ENCODE results near the gene TMEM272. TPM values are rescaled to one million over a fixed set of nuclear protein-coding genes. Genes with fewer than 3 reads are reported as not detected.

The TMEM272 gene
- total and polyA plus RNA-seq, 2 of the 13 experiments (the other 11 are each of a cell fraction or from before 2014, with no cell fraction given): 0.37 to 0.62 TPM

GRCh38 chr13:51803422-51804294 lies 41.3 kb downstream of the TMEM272 start, which contains the start of gene DHRS12 (continued):
- no peak for TF ChIP-seq ARID3A (IDR thresholded peaks at IDR 0.05; ENCODE audit: low read depth, low read length)
- TF ChIP-seq IKZF4 (CRISPR knock-in tag; IDR thresholded peaks at IDR 0.05; ENCODE audit: borderline replicate concordance, low read depth, not compliant biosample characterization): peak; percentile 82
- peak; percentile 6; the same call in 1 of the 2 replicates for TF ChIP-seq ZNF205 (CRISPR knock-in tag; IDR thresholded peaks at IDR 0.05)
- no peak for TF ChIP-seq SIX1 (CRISPR knock-in tag; IDR thresholded peaks at IDR 0.05; ENCODE audit: borderline replicate concordance)
- TF ChIP-seq SMAD3 (CRISPR knock-in tag; IDR thresholded peaks at IDR 0.05): no peak
- peak; percentile 76; the same call in 1 of the 2 replicates for TF ChIP-seq ZNF616 (CRISPR knock-in tag; IDR thresholded peaks at IDR 0.05; ENCODE audit: low read depth)
- TF ChIP-seq NCOA5 (CRISPR knock-in tag; IDR thresholded peaks at IDR 0.05): no peak
- no peak for TF ChIP-seq SRSF4 (IDR thresholded peaks at IDR 0.05; ENCODE audit: low read depth, low read length, poor library complexity, severe bottlenecking)
- TF ChIP-seq PHF20 (CRISPR knock-in tag; IDR thresholded peaks at IDR 0.05): 0 out of 2 replicates have a peak, but pooled peaks have one; percentile 58
- TF ChIP-seq LBX2 (CRISPR knock-in tag; IDR thresholded peaks at IDR 0.05; ENCODE audit: borderline replicate concordance): peak; percentile 42; the same call in 1 of the 2 replicates
- TF ChIP-seq ZBTB20 (CRISPR knock-in tag; IDR thresholded peaks at IDR 0.05; ENCODE audit: borderline replicate concordance, low read depth): no peak
- TF ChIP-seq HOXA7 (CRISPR knock-in tag; IDR thresholded peaks at IDR 0.05): no peak
- 0 out of 2 replicates have a peak, but pooled peaks have one; percentile 40 for TF ChIP-seq ZNF276 (CRISPR knock-in tag; IDR thresholded peaks at IDR 0.05; ENCODE audit: low read depth)
- TF ChIP-seq AKAP8 (CRISPR knock-in tag; IDR thresholded peaks at IDR 0.05): 0 out of 2 replicates have a peak, but pooled peaks have one; percentile 63
- peak; percentile 38 for TF ChIP-seq FOSL2 (CRISPR knock-in tag; IDR thresholded peaks at IDR 0.05)
- TF ChIP-seq ZNF253 (CRISPR knock-in tag; IDR thresholded peaks at IDR 0.05; ENCODE audit: borderline replicate concordance): 0 out of 2 replicates have a peak, but pooled peaks have one; percentile 16
- no peak for TF ChIP-seq IKZF1 (IDR thresholded peaks at IDR 0.05)
- TF ChIP-seq E2F2 (CRISPR knock-in tag; IDR thresholded peaks at IDR 0.05; ENCODE audit: borderline replicate concordance): no peak
- TF ChIP-seq PREB (CRISPR knock-in tag; IDR thresholded peaks at IDR 0.05): no peak
- TF ChIP-seq ZNF567 (CRISPR knock-in tag; IDR thresholded peaks at IDR 0.05; ENCODE audit: borderline replicate concordance): no peak
- peak; percentile 21; the same call in 1 of the 2 replicates for TF ChIP-seq HIVEP1 (CRISPR knock-in tag; IDR thresholded peaks at IDR 0.05)
- TF ChIP-seq KDM3A (CRISPR knock-in tag; IDR thresholded peaks at IDR 0.05; ENCODE audit: low read depth): no peak
- TF ChIP-seq HDAC1 (CRISPR knock-in tag; IDR thresholded peaks at IDR 0.05): peak; percentile 37

Measured in HepG2 (cell line).